ENCODE data around the gene GTF2F1. TPM values are rescaled to one million over a fixed set of nuclear protein-coding genes. Genes with fewer than 3 reads are reported as not detected.

Gene GTF2F1
- total and polyA plus RNA-seq, 10 of the 15 experiments (the other 5 are each of a cell fraction or from before 2014, with no cell fraction given): 4.5 to 61.7 (median 48.5) TPM

- TF ChIP-seq, protein P1, sequence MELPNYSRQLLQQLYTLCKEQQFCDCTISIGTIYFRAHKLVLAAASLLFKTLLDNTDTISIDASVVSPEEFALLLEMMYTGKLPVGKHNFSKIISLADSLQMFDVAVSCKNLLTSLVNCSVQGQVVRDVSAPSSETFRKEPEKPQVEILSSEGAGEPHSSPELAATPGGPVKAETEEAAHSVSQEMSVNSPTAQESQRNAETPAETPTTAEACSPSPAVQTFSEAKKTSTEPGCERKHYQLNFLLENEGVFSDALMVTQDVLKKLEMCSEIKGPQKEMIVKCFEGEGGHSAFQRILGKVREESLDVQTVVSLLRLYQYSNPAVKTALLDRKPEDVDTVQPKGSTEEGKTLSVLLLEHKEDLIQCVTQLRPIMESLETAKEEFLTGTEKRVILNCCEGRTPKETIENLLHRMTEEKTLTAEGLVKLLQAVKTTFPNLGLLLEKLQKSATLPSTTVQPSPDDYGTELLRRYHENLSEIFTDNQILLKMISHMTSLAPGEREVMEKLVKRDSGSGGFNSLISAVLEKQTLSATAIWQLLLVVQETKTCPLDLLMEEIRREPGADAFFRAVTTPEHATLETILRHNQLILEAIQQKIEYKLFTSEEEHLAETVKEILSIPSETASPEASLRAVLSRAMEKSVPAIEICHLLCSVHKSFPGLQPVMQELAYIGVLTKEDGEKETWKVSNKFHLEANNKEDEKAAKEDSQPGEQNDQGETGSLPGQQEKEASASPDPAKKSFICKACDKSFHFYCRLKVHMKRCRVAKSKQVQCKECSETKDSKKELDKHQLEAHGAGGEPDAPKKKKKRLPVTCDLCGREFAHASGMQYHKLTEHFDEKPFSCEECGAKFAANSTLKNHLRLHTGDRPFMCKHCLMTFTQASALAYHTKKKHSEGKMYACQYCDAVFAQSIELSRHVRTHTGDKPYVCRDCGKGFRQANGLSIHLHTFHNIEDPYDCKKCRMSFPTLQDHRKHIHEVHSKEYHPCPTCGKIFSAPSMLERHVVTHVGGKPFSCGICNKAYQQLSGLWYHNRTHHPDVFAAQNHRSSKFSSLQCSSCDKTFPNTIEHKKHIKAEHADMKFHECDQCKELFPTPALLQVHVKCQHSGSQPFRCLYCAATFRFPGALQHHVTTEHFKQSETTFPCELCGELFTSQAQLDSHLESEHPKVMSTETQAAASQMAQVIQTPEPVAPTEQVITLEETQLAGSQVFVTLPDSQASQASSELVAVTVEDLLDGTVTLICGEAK (IDR thresholded peaks at IDR 0.05; ENCODE audit: borderline replicate concordance): peak; percentile 5; the same call in 1 of the 2 replicates
- peak; percentile 96 for TF ChIP-seq KLF5 (IDR thresholded peaks at IDR 0.05; ENCODE audit: partially characterized antibody)
- no peak for TF ChIP-seq MTA2 (IDR thresholded peaks at IDR 0.05; ENCODE audit: low read depth)
- peak; percentile 99 for TF ChIP-seq PBX3 (IDR thresholded peaks at IDR 0.05; ENCODE audit: insufficient replicate concordance, low read depth, low read length)
- peak; percentile 98 for TF ChIP-seq DPF2 (IDR thresholded peaks at IDR 0.05)
- 0 out of 2 replicates have a peak, but pooled peaks have one; percentile 47 for TF ChIP-seq ZBTB4 (CRISPR knock-in tag; IDR thresholded peaks at IDR 0.05)
- TF ChIP-seq E4F1 (IDR thresholded peaks at IDR 0.05; ENCODE audit: borderline replicate concordance, partially characterized antibody): peak; percentile 58
- TF ChIP-seq TCF3 (IDR thresholded peaks at IDR 0.05; ENCODE audit: borderline replicate concordance, insufficient read depth, low read depth, low read length): no peak
- TF ChIP-seq SP1 (IDR thresholded peaks at IDR 0.05; ENCODE audit: low read depth, low read length): peak; percentile 99
- TF ChIP-seq, protein P2, sequence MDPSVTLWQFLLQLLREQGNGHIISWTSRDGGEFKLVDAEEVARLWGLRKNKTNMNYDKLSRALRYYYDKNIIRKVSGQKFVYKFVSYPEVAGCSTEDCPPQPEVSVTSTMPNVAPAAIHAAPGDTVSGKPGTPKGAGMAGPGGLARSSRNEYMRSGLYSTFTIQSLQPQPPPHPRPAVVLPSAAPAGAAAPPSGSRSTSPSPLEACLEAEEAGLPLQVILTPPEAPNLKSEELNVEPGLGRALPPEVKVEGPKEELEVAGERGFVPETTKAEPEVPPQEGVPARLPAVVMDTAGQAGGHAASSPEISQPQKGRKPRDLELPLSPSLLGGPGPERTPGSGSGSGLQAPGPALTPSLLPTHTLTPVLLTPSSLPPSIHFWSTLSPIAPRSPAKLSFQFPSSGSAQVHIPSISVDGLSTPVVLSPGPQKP (IDR thresholded peaks at IDR 0.05; ENCODE audit: low read depth, low read length): no peak
- peak; percentile 100 for TF ChIP-seq NFYB (IDR thresholded peaks at IDR 0.05; ENCODE audit: insufficient read depth, low read depth, low read length)
- peak; percentile 100 for TF ChIP-seq IRF3 (IDR thresholded peaks at IDR 0.05)
- peak; percentile 7; the same call in 1 of the 2 replicates for TF ChIP-seq RELB (IDR thresholded peaks at IDR 0.05; ENCODE audit: low read depth)
Observed at GRCh38 chr19:6372594-6373095, 20.3 kb downstream of the GTF2F1 start, which contains the start of gene ALKBH7 (continued).
